NT2/D1 (cell line): Measurements from ENCODE around the gene PBLD.

Experiments used
- SUZ12 ChIP-seq: IDR thresholded peaks from 2 replicates; pipeline ENCODE4 v1.6.1; 2011; ENCODE audit not compliant: insufficient read length, insufficient read depth; ENCODE audit errors: extremely low read depth
- YY1 ChIP-seq: IDR thresholded peaks from 2 replicates; pipeline ENCODE4 v1.6.1; 2011; ENCODE audit not compliant: insufficient read length, insufficient read depth
- ZNF274 ChIP-seq: IDR thresholded peaks from 2 replicates; pipeline ENCODE4 v1.6.1; 2011; ENCODE audit warnings: mild to moderate bottlenecking, low read depth, low read length

DNA sequence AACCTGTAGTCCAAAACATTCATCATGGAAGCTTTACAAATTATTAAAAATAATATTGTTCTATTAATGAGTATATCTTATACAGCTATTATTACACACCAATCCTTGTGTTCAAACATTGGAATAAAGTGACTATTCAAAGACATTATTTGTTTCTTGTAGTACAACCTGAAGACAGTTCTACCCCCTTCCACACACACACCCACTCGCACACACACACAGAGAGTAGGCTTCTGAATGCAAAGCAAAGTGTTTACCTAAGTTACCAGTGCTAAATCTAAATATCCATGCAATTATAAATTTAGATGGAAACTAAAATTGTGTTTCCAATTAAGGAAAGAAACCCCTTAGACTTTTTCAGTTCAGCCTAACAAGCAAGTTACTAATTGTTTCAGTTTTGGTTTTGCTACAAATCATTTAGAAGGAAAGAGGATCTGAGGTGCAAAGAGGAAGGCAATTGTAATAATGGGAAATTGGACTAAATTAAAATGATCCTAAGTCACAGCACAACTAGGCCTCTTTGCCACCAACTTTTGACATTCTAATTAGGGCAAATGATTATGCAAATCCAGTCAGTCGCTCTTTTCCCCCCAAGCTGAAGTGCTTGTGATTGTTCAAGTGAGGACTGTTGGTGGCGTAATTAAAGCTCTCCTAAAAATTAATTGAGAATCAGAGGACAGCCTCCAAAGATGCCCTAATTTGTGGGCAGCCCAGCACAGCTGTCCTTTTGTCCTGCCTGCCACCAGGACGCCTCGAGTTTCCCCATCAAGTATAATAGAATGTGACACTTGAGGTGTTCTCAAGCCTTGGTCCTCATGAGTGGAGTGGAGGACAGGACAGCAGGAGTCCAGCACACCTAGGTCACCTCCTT is 80.9 kb downstream of the PBLD start:
- TF ChIP-seq ZNF274 (no peak), YY1 (no peak), SUZ12 (no peak)
